Activated gamma-delta T cell (primary cell): ENCODE results near the gene LALBA.
"Not testable (repeated sequence)": the region's sequence is repeated elsewhere in the genome, so short reads cannot be mapped to it uniquely, and the experiment has no call there.

Source experiments
- DNase-seq: peaks from one replicate; lab custom pipeline; 2025; lab: John Stamatoyannopoulos, UW

Gene LALBA

GRCh38 chr12:48532601-48533000 lies 37.2 kb downstream of the LALBA start:
- no peak for DNase-seq

DNA sequence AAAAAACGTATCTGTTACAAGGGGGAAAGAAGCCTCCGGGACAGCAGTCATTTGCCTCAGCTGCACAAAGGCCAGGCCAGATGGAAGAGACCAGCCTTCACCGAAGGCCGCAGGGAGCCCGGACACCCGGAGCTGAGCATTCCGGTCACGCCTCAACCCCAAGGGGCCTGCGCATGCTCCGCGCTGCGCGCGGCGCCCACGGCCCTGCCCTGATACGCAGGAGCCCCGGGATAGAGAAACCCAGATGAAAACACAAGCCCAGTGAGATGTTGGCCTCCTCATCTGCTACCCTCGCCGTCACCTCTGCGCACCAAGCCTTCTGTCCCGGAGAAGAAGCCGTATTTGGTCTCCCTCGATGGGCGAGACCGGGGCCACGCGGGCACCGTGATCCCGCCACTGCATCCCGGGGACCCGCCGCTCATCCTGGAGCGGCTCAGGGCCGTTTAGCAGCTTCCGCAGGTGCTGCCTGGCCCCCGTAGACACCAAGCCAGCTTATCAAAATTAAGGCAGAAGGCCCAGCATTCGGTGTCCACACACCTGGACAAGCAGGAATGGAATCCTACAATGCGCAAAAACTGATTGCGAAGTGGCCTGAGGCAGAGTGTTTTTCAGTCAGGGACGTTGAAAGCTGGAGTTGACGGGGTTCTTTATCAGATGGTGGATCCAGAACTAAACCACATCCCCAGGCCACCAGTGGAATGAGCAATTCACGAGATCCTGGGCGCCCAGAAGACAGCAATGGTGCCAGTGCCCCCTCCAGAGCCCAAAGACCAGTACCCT lies 41.8 kb downstream of the LALBA start:
- DNase-seq = no peak

DNA sequence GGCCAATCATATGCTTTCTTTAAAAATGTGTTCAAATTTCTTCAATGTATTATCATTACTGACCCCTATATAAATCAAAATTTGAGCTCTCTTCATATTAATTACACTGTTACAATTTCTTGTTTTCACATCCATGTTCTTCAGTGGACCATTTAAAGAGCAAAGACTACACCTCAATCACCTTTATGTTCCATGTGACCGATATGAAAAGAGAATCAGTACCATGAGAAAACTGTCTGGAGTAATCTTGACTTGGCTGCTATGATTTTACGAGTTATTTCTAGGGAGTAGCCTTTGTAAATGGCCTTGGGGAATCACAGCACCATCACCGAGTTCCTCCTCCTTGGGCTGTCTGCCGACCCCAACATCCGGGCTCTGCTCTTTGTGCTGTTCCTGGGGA lies 44.5 kb downstream of the LALBA start, which contains the start of gene OR8S1:
Gene OR8S1, plus strand, starts transcription at position 301 of the 400 bp plus-strand sequence. Its CDS starts 0 bp downstream, at position 301.
- DNase-seq = no peak

DNA sequence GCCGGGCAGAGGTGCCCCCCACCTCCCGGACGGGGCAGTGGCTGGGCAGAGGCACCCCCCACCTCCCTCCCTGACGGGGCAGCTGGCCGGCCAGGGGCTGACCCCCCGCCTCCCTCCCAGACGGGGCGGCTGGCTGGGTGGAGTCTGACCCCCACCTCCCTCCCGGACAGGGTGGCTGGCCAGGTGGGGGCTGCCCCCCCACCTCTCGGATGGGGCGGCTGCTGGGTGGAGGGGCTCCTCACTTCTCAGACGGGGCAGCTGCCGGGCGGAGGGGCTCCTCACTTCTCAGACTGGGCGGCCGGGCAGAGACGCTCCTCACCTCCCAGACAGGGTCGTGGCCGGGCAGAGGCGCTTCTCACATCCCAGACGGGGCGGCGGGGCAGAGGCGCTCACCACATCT lies 49.5 kb downstream of the LALBA start:
- DNase-seq = not testable (repeated sequence)
